GM04504 (cell line): ENCODE results near the gene EGF.

Experiments
- DNase-seq: peaks from one replicate; pipeline ENCODE4 v3.0.0-alpha.2; 2012; ENCODE audit warnings: low read depth

The EGF gene

GRCh38 chr4:109996526-109996925 lies 83.8 kb downstream of the EGF start:
- no peak for DNase-seq

GRCh38 chr4:109998867-109999584 lies 86.3 kb downstream of the EGF start:
- peak; percentile 37 for DNase-seq

GRCh38 chr4:109999585-109999912 lies 86.9 kb downstream of the EGF start:
- DNase-seq = no peak

DNA sequence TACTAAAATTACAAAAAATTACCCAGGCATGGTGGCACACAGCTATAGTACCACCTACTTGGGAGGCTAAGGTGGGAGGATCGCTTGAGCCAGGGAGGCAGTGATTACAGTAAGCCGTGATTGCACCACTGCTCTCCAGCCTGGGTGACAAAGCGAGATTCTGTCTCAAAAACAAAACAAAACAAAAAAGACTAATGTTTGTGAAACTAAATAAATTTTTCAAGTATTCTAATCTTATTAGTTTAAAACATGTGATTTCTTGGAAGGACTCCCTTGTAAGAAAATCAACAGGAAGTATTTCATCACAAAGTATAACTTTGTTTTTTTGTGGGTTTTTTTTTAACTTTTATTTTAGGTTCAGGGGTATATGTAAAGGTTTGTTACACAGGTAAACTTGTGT lies 89.6 kb downstream of the EGF start:
- no peak for DNase-seq

GRCh38 chr4:110003401-110004187 lies 90.9 kb downstream of the EGF start:
- DNase-seq = no peak

DNA sequence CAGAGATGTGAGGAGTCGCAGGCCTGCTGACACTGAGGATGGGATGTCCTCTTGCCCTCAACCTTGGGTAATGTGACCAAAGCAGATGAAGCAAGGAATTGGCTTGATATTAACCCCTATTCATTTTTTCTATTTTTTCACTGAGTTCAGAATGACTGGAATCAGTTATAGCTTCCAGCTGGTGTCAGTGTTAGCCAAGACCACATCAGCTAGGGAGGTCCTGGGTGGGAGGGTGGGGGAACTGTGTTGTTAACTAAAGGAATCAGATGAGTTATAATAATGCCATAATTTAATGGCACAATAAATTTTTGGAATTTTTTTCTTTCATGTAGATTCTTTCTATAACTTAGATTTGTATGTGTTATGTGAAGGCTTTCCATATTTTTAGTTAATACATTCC lies 91.9 kb downstream of the EGF start:
- no peak for DNase-seq

DNA sequence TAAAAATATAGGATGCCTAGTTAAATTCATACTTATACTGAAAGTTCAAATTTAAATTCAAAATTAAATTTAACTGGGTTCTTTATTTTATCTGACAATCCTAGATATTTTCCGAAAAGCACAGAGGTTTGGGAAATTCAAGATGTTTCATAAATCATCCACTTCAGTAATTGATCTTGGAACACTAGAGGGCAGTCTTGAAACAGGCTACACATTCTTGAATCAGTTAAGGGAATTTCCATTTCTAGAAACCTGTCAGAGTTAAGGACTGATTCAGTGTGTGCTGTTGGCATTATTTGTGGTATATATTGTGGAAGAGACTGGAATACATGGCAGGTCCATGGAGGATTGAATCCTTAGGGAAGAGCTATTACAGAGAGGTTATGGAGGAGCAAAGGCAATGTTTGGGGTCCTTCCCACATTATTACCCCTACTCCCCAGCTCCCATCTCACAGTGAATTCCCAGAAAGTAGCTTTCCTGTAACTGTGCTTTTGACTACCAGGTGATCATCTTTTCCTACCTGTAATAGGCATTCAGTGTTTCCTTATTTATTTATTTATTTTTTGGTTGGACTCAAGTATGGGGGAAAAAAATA lies 92.9 kb downstream of the EGF start:
- peak; percentile 28 for DNase-seq

DNA sequence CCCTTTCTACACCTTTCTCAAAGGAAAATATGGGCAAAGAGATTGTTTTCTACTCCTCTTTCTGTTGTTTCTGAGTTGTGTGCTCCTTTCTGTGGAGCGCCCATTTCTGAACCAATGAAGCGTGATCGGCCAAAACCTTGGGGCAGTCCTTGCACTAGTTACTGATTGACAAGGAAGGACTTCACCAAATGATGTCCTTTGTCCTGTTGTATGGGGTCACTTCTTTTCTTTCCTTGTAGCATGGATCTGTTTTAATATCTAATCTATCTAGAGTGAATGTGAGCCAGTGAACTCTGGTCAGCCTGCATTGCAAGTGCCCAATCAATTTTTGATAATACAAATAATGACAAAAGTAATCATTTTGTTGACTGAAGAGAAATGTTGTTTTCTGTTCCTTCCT lies 94.5 kb downstream of the EGF start:
- no peak for DNase-seq

- DNase-seq = no peak
Observed at GRCh38 chr4:110008540-110008939, 95.9 kb downstream of the EGF start.

DNA sequence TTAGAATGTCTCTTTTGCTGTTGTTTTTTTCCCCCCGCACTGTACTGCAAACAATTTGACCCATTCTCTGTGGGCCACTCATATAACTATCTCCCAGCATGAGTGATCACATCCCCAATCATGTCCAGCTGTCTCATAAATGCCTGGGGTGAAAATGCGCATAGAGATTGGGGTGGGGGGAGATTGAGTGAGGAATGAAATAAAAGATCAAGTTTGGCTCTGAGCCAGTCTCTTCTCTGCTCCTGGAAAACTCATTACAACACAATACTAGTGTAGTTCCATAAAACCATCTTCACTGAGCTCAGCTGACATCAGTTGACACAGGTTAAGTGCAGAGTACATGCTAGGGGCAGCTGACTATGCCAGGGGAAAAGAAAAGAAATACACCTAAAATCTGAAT lies 96.9 kb downstream of the EGF start:
- DNase-seq = no peak

DNA sequence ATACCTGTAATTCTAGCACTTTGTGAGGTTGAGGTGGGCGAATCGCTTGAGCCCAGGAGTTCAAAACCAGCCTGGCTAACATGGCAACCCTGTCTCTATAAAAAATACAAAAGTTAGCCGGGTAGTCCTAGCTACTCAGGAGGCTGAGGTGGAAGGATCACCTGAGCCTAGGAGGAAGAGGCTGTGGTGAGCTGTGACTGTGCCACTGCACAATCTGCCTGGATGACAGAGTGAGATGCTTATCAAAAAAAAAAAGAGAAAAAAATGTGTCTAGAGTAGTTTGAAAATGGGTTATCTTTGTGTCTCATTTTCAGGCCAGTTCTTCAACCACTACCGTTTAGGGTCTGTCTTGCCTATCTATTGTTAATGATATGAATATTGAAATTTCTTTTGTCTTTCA lies 98.1 kb downstream of the EGF start:
- DNase-seq = no peak

GRCh38 chr4:110012917-110013316 lies 100.2 kb downstream of the EGF start:
- DNase-seq = no peak

- no peak for DNase-seq
Observed at GRCh38 chr4:110014233-110014632, 101.5 kb downstream of the EGF start.

- no peak for DNase-seq
Observed at GRCh38 chr4:110019153-110019552, 106.5 kb downstream of the EGF start.

DNA sequence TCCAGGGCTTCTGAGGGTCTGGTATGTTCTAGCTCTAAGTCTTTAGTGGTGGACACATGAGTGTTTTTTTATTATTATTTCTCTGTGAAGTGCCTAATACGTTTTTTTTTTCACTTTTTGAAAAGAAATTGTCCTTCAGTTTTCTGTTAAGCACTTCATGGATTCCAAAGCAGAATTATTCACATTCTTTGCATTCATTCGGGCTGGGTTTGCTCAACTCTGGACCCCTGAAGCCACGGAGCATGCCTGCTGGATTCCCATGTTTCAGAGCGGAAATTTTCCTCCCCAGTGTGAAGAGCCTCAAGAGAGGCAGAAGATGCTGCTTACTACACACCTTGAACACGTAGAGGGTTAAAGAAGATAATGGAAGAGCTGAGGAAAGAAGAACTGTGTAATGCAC lies 107.5 kb downstream of the EGF start:
- no peak for DNase-seq

GRCh38 chr4:110020646-110021443 lies 108.2 kb downstream of the EGF start:
- no peak for DNase-seq

DNA sequence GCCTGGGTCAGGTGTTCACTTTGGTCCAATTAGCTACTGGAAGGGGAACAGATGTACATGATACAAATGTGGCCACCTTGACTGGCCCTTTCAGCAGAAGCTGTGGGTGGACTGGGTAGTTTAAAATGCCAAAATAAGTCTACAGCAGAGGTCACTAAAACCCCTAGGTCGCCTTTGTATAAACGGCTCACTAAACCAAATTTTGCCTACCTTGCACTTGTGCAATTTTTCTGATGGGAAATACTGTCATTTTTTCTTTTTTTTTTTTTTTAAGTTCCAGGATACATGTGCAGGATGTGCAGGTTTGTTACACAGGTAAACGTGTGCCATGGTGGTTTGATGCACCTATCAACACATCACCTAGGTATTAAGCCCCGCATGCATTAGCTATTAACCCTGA lies 109.8 kb downstream of the EGF start:
- DNase-seq = no peak

- no peak for DNase-seq
Observed at GRCh38 chr4:110025056-110025455, 112.4 kb downstream of the EGF start.

DNA sequence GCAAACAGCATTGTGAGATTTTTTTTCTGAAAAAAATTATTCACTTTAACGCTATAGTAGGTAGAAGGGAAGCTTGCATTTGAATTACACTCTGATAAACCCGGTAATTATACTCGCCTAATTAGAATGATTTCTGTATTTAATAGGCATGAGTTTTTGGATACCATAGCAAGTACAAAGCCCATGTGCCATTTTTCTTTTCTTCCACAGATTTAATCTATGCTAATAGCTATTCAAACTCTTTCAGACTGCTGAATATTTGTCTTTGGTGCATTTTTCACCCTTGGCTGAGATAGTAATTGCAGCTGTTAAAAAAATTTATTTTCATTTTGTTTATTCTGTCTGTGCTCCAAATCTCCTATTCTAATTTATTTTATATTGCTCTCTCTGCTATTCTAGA lies 113.0 kb downstream of the EGF start:
- DNase-seq = no peak

- DNase-seq = no peak
Observed at GRCh38 chr4:110032603-110033002, 119.9 kb downstream of the EGF start.

- no peak for DNase-seq
Observed at GRCh38 chr4:110033355-110034025, 120.8 kb downstream of the EGF start.

- DNase-seq = no peak
Observed at GRCh38 chr4:110034026-110034393, 121.3 kb downstream of the EGF start.
